ENCODE results near the gene EEF2K. TPM values are rescaled to one million over a fixed set of nuclear protein-coding genes. Genes with fewer than 3 reads are reported as not detected.

The EEF2K gene
- total and polyA plus RNA-seq, 2 of the 13 experiments (the other 11 are each of a cell fraction or from before 2014, with no cell fraction given), result 22.0 to 23.8 TPM

- TF ChIP-seq HMGXB3 (CRISPR knock-in tag; IDR thresholded peaks at IDR 0.05; ENCODE audit: borderline replicate concordance) (peak; percentile 91), HNRNPL (IDR thresholded peaks at IDR 0.05; ENCODE audit: low read depth, low read length) (no peak), TCF7L2 (IDR thresholded peaks at IDR 0.05; ENCODE audit: low read depth, low read length) (no peak), ZNF549 (CRISPR knock-in tag; IDR thresholded peaks at IDR 0.05) (no peak), PBX3 (CRISPR knock-in tag; IDR thresholded peaks at IDR 0.05; ENCODE audit: borderline replicate concordance) (no peak), SMARCE1 (IDR thresholded peaks at IDR 0.05; ENCODE audit: borderline replicate concordance) (no peak), ZNF468 (CRISPR knock-in tag; IDR thresholded peaks at IDR 0.05) (no peak), CEBPG (CRISPR knock-in tag; IDR thresholded peaks at IDR 0.05) (peak; percentile 33; the same call in 1 of the 2 replicates), TEF (CRISPR knock-in tag; IDR thresholded peaks at IDR 0.05) (peak; percentile 71; the same call in 1 of the 2 replicates), E2F1 (CRISPR knock-in tag; IDR thresholded peaks at IDR 0.05) (no peak; the same call in 1 of the 2 replicates), KLF6 (CRISPR knock-in tag; IDR thresholded peaks at IDR 0.05) (peak; percentile 96), MAFK (conservative IDR thresholded peaks at IDR 0.05 in 1 of 2, IDR thresholded peaks at IDR 0.05 in 1 of 2; ENCODE audit: low read length in 2 of 2) (no peak), BORCS8-MEF2B (CRISPR knock-in tag; IDR thresholded peaks at IDR 0.05) (peak; percentile 95), ERF (CRISPR knock-in tag; IDR thresholded peaks at IDR 0.05) (peak; percentile 98), MIER2 (CRISPR knock-in tag; IDR thresholded peaks at IDR 0.05) (peak; percentile 28), AKAP8 (CRISPR knock-in tag; IDR thresholded peaks at IDR 0.05) (peak; percentile 79), ARID2 (CRISPR knock-in tag; IDR thresholded peaks at IDR 0.05; ENCODE audit: borderline replicate concordance) (peak; percentile 97; the same call in 1 of the 2 replicates)
- TF ChIP-seq, protein P1, sequence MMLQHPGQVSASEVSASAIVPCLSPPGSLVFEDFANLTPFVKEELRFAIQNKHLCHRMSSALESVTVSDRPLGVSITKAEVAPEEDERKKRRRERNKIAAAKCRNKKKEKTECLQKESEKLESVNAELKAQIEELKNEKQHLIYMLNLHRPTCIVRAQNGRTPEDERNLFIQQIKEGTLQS (CRISPR knock-in tag; IDR thresholded peaks at IDR 0.05), result no peak
- TF ChIP-seq, protein P2, sequence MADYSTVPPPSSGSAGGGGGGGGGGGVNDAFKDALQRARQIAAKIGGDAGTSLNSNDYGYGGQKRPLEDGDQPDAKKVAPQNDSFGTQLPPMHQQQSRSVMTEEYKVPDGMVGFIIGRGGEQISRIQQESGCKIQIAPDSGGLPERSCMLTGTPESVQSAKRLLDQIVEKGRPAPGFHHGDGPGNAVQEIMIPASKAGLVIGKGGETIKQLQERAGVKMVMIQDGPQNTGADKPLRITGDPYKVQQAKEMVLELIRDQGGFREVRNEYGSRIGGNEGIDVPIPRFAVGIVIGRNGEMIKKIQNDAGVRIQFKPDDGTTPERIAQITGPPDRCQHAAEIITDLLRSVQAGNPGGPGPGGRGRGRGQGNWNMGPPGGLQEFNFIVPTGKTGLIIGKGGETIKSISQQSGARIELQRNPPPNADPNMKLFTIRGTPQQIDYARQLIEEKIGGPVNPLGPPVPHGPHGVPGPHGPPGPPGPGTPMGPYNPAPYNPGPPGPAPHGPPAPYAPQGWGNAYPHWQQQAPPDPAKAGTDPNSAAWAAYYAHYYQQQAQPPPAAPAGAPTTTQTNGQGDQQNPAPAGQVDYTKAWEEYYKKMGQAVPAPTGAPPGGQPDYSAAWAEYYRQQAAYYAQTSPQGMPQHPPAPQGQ (CRISPR knock-in tag; IDR thresholded peaks at IDR 0.05; ENCODE audit: borderline replicate concordance), result no peak
These were observed 13.6 kb upstream of the EEF2K start (continued) for GRCh38 chr16:22192261-22193062.

All from HepG2 (cell line).